GM12878 (cell line): ENCODE data around the gene EHBP1L1. TPM values are rescaled to one million over a fixed set of nuclear protein-coding genes. Genes with fewer than 3 reads are reported as not detected.

Experiments
- CHD2 ChIP-seq: IDR thresholded peaks from 2 replicates; pipeline ENCODE4 v1.6.1; 2011; ENCODE audit warnings: low read depth, low read length, improper control_type of control experiment, borderline replicate concordance
- EP300 ChIP-seq, 2 experiments: fragments of 150-350 bp in 1 of 2; IDR thresholded peaks; 2 replicates each; pipeline ENCODE4 v1.6.1; 2011 to 2012; ENCODE audit warnings: low read depth in 2 of 2, low read length in 2 of 2, borderline replicate concordance in 1 of 2, improper control_type of control experiment in 1 of 2, inconsistent platforms in 1 of 2; ENCODE audit not compliant: control insufficient read depth in 1 of 2
- ETV6 ChIP-seq, 2 experiments: fragments of 450-650 bp in 1 of 2; IDR thresholded peaks in 1 of 2; conservative IDR thresholded peaks in 1 of 2; 2 replicates each; pipeline ENCODE4 v1.6.1; 2014; ENCODE audit warnings: antibody characterized with exemption in 1 of 2, borderline replicate concordance in 1 of 2, low read depth in 1 of 2, mild to moderate bottlenecking in 1 of 2, moderate library complexity in 1 of 2
- FOXM1 ChIP-seq: IDR thresholded peaks from 2 replicates; pipeline ENCODE4 v1.6.1; 2012; ENCODE audit warnings: low read depth, mild to moderate bottlenecking, inconsistent platforms, low read length, moderate library complexity
- LARP7 ChIP-seq: fragments of 450-650 bp; IDR thresholded peaks from 2 replicates; pipeline ENCODE4 v1.6.1; 2017; ENCODE audit warnings: mild to moderate bottlenecking
- MEF2A ChIP-seq: IDR thresholded peaks from 2 replicates; pipeline ENCODE4 v1.6.1; 2011; ENCODE audit warnings: low read depth, mild to moderate bottlenecking, low read length, moderate library complexity; ENCODE audit not compliant: insufficient read depth
- MTA2 ChIP-seq: fragments of 450-650 bp; IDR thresholded peaks from 2 replicates; pipeline ENCODE4 v1.6.1; 2016; ENCODE audit warnings: low read depth, mild to moderate bottlenecking, moderate library complexity
- NFYB ChIP-seq: IDR thresholded peaks from 2 replicates; pipeline ENCODE4 v1.6.1; 2011; ENCODE audit warnings: low read depth, mild to moderate bottlenecking, low read length, improper control_type of control experiment, moderate library complexity; ENCODE audit not compliant: insufficient read depth
- NR2C2 ChIP-seq: IDR thresholded peaks from 2 replicates; pipeline ENCODE4 v1.6.1; 2011; ENCODE audit warnings: borderline replicate concordance, low read depth; ENCODE audit not compliant: control insufficient read depth, insufficient read length
- PAX5 ChIP-seq: IDR thresholded peaks from 2 replicates; pipeline ENCODE4 v1.6.1; 2011; ENCODE audit warnings: low read depth, low read length, borderline replicate concordance
- POLR2AphosphoS5 ChIP-seq: IDR thresholded peaks from 2 replicates; pipeline ENCODE4 v1.6.1; 2011; ENCODE audit warnings: mild to moderate bottlenecking, low read length, inconsistent platforms
- POU2F2 ChIP-seq: IDR thresholded peaks from 3 replicates; pipeline ENCODE4 v1.6.1; 2011; ENCODE audit warnings: low read depth, mild to moderate bottlenecking, low read length, borderline replicate concordance
- RFX5 ChIP-seq: IDR thresholded peaks from 2 replicates; pipeline ENCODE4 v1.6.1; 2011; ENCODE audit warnings: low read depth, low read length, improper control_type of control experiment
- SREBF2 ChIP-seq: IDR thresholded peaks from 2 replicates; pipeline ENCODE4 v1.6.1; 2012; ENCODE audit warnings: mild to moderate bottlenecking, low read length
- STAT3 ChIP-seq: IDR thresholded peaks from 2 replicates; pipeline ENCODE4 v1.6.1; 2011; ENCODE audit warnings: low read depth, low read length, improper control_type of control experiment
- SUPT20H ChIP-seq: IDR thresholded peaks from 2 replicates; pipeline ENCODE4 v1.6.1; 2011; ENCODE audit warnings: low read depth, mild to moderate bottlenecking, low read length, moderate library complexity, borderline replicate concordance; ENCODE audit not compliant: control insufficient read depth
- SUZ12 ChIP-seq: fragments of 200-600 bp; sonication (generic); IDR thresholded peaks from one replicate; pipeline ENCODE4 v1.6.1; 2018; ENCODE audit warnings: antibody characterized with exemption, mild to moderate bottlenecking; ENCODE audit not compliant: unreplicated experiment
- TAF1 ChIP-seq: IDR thresholded peaks from 2 replicates; pipeline ENCODE4 v1.6.1; 2011; ENCODE audit warnings: mild to moderate bottlenecking, low read depth, low read length, borderline replicate concordance
- USF2 ChIP-seq: IDR thresholded peaks from 2 replicates; pipeline ENCODE4 v1.6.1; 2011; ENCODE audit warnings: low read depth, low read length, improper control_type of control experiment, borderline replicate concordance
- WRNIP1 ChIP-seq: IDR thresholded peaks from 2 replicates; pipeline ENCODE4 v1.6.1; 2011; ENCODE audit warnings: low read depth, low read length, improper control_type of control experiment, borderline replicate concordance
- ZBTB4 ChIP-seq: fragments of 450-650 bp; formaldehyde crosslinking; IDR thresholded peaks from 2 replicates; pipeline ENCODE4 v1.4.0; 2022; ENCODE audit warnings: mild to moderate bottlenecking, moderate library complexity
- ZNF274 ChIP-seq: IDR thresholded peaks from one replicate; pipeline ENCODE4 v1.8.0; 2011; ENCODE audit not compliant: insufficient read length, insufficient read depth
- ZNF384 ChIP-seq: IDR thresholded peaks from 2 replicates; pipeline ENCODE4 v1.6.1; 2012; ENCODE audit warnings: low read depth, mild to moderate bottlenecking, low read length, improper control_type of control experiment, borderline replicate concordance
- polyA plus RNA-seq, 11 experiments: library from polyadenylated mRNA; depleted of rRNA in 4 of 11; unstranded in 6 of 11; stranded (reverse) in 5 of 11; fragments of >200 nt; fragmentation: Nextera tagmentation in 4 of 11; fragmentation: Illumina TruSeq in 1 of 11; extraction: Ambion mirVana in 4 of 11; extraction: Trizol in 1 of 11; gene quantifications; 1 replicate in 1 of 11; 2 replicates in 10 of 11; pipeline versions ENCODE4 v1.2.1 to v1.2.3, GENCODE V29; 2011 to 2016; ENCODE audit warnings: inconsistent platforms in 2 of 11, missing spikeins in 2 of 11, low read depth in 1 of 11
- total RNA-seq, 4 experiments: library from RNA; depleted of rRNA in 3 of 4; stranded (reverse); fragments of >200 nt in 3 of 4; fragmentation: Illumina TruSeq in 1 of 4; extraction: Trizol in 1 of 4; gene quantifications; 2 replicates each; pipeline versions ENCODE4 v1.2.1 to v1.2.3, GENCODE V29; 2013 to 2021
- TF ChIP-seq, protein P1 (sequence below): IDR thresholded peaks from 2 replicates; pipeline ENCODE4 v1.6.1; 2012; ENCODE audit warnings: low read depth, low read length, improper control_type of control experiment

EHBP1L1 gene
- total and polyA plus RNA-seq, 10 of the 15 experiments (the other 5 are each of a cell fraction or from before 2014, with no cell fraction given): 0.06 to 99.4 (median 32.7) TPM

- TF ChIP-seq ZNF384: no peak
- 0 out of 2 replicates have a peak, but pooled peaks have one; percentile 94 for TF ChIP-seq WRNIP1
- TF ChIP-seq EP300 (IDR thresholded peaks at IDR 0.05; ENCODE audit: borderline replicate concordance in 1 of 2, control insufficient read depth in 1 of 2, low read depth in 2 of 2, low read length in 2 of 2): peak in 1 of 2 experiments; percentile 57; a peak in 2 of 4 replicates
- TF ChIP-seq POU2F2: 0 out of 3 replicates have a peak, but pooled peaks have one; percentile 15
- TF ChIP-seq SUZ12: no peak
- TF ChIP-seq CHD2: peak; percentile 96
- peak; percentile 42; the same call in 1 of the 2 replicates for TF ChIP-seq TAF1
- TF ChIP-seq FOXM1: no peak
- peak; percentile 95 for TF ChIP-seq MTA2
- no peak for TF ChIP-seq PAX5
- TF ChIP-seq, protein P1, sequence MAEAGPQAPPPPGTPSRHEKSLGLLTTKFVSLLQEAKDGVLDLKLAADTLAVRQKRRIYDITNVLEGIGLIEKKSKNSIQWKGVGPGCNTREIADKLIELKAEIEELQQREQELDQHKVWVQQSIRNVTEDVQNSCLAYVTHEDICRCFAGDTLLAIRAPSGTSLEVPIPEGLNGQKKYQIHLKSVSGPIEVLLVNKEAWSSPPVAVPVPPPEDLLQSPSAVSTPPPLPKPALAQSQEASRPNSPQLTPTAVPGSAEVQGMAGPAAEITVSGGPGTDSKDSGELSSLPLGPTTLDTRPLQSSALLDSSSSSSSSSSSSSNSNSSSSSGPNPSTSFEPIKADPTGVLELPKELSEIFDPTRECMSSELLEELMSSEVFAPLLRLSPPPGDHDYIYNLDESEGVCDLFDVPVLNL: no peak
- no peak for TF ChIP-seq SUPT20H
- TF ChIP-seq ZNF274: no peak
- peak; percentile 99 for TF ChIP-seq NFYB
- TF ChIP-seq RFX5: peak; percentile 69; the same call in 1 of the 2 replicates
- TF ChIP-seq NR2C2: peak; percentile 97
- TF ChIP-seq SREBF2: no peak; the same call in 1 of the 2 replicates
- no peak for TF ChIP-seq LARP7
- TF ChIP-seq MEF2A: no peak
- TF ChIP-seq USF2: no peak; the same call in 1 of the 2 replicates
- TF ChIP-seq ZBTB4 (CRISPR knock-in tag): no peak
- peak; percentile 74; the same call in 1 of the 2 replicates for TF ChIP-seq STAT3
- no peak for TF ChIP-seq ETV6 (conservative IDR thresholded peaks at IDR 0.05 in 1 of 2, IDR thresholded peaks at IDR 0.05 in 1 of 2; ENCODE audit: borderline replicate concordance in 1 of 2, low read depth in 1 of 2)
- TF ChIP-seq POLR2AphosphoS5: peak; percentile 80; the same call in 1 of the 2 replicates
These were observed 39.5 kb downstream of the EHBP1L1 start, which contains the start of gene PCNX3 (continued) for GRCh38 chr11:65615229-65615949.
